H1 (cell line): ENCODE measurements around the gene CRK.

Experiments used
- ATF2 ChIP-seq: IDR thresholded peaks from 2 replicates; pipeline ENCODE4 v1.6.1; 2012; ENCODE audit warnings: low read length, inconsistent platforms
- BRCA1 ChIP-seq: IDR thresholded peaks from 2 replicates; pipeline ENCODE4 v1.6.1; 2012; ENCODE audit warnings: low read depth, low read length, improper control_type of control experiment
- CHD1 ChIP-seq: IDR thresholded peaks from 2 replicates; pipeline ENCODE4 v1.6.1; 2012; ENCODE audit warnings: low read depth, low read length, improper control_type of control experiment
- CTCF ChIP-seq, 3 experiments: IDR thresholded peaks; 1 replicate in 2 of 3; 2 replicates in 1 of 3; pipeline versions ENCODE4 v1.5.1 to v1.6.1; 2011; ENCODE audit warnings: low read length in 3 of 3, mild to moderate bottlenecking in 3 of 3, inconsistent platforms in 2 of 3, low read depth in 1 of 3, moderate library complexity in 1 of 3; ENCODE audit not compliant: insufficient read depth in 1 of 3; ENCODE audit errors: control extremely low read depth in 1 of 3
- POLR2AphosphoS5 ChIP-seq: IDR thresholded peaks from 2 replicates; pipeline ENCODE4 v1.6.1; 2011; ENCODE audit warnings: low read depth, low read length
- SRF ChIP-seq: IDR thresholded peaks from 2 replicates; pipeline ENCODE4 v1.6.1; 2011; ENCODE audit warnings: mild to moderate bottlenecking, low read depth, low read length, moderate library complexity

- TF ChIP-seq SRF (no peak), POLR2AphosphoS5 (no peak), ATF2 (no peak), CTCF (IDR thresholded peaks at IDR 0.05; ENCODE audit: control extremely low read depth in 1 of 3, insufficient read depth in 1 of 3, low read depth in 1 of 3, low read length in 3 of 3) (no peak), BRCA1 (no peak), CHD1 (no peak)
Observed at GRCh38 chr17:1413281-1413791, 42.7 kb downstream of the CRK start.
